ENCODE results near the gene RCE1. TPM values are rescaled to one million over a fixed set of nuclear protein-coding genes. Genes with fewer than 3 reads are reported as not detected.

The RCE1 gene
- total RNA-seq, 2 donors from 2014 or later: 7.7 to 8.9 TPM

DNA sequence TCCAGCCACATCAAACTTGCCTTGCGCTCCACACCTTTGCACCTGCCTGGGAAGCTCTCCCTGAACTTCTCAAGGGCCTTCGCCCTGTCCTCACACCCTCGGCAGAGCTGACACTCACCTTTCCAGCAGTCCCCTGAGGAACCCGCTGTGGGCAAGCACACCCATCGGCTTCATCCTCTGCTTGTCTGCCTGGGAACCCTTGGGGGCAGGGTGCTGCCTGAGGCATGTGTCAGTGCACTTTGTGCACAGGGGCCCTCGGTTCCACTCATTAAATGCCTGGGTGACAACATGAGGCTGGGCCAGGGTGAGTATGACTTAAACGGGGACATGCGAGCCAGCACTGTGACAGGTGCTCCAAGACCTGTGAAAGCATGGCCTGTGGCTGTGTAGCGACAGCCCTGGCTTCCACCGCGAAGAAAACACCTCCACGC is 11.0 kb downstream of the RCE1 start:
- no peak for DNase-seq
- intact Hi-C loops (cut with DNase I): no loop called here
- no peak for ATAC-seq

DNA sequence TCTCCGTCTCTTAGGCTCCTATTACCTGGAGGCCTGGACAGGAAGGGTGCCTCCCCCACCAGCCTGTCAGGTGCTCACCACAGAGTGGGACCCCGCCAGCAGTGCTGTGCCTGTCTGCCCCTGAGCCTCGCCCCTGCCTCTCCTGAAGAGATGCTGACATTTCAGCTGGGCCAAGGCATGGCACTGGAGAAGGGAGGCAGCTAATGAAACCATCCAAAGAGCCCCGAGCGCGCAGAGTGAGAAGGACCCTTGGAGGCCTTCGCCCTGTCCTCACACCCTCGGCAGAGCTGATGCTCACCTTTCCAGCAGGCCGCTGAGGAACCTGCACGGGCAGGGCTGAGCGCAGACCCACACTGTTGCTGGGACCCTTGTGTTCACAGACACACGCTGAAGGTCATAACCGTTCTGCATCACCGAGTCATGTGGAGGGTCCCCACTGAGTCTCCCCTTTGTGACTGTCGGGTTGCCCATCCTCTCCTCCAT is 11.5 kb downstream of the RCE1 start:
- intact Hi-C loops (cut with DNase I): no loop called here
- DNase-seq (no peak), ATAC-seq (no peak)

DNA sequence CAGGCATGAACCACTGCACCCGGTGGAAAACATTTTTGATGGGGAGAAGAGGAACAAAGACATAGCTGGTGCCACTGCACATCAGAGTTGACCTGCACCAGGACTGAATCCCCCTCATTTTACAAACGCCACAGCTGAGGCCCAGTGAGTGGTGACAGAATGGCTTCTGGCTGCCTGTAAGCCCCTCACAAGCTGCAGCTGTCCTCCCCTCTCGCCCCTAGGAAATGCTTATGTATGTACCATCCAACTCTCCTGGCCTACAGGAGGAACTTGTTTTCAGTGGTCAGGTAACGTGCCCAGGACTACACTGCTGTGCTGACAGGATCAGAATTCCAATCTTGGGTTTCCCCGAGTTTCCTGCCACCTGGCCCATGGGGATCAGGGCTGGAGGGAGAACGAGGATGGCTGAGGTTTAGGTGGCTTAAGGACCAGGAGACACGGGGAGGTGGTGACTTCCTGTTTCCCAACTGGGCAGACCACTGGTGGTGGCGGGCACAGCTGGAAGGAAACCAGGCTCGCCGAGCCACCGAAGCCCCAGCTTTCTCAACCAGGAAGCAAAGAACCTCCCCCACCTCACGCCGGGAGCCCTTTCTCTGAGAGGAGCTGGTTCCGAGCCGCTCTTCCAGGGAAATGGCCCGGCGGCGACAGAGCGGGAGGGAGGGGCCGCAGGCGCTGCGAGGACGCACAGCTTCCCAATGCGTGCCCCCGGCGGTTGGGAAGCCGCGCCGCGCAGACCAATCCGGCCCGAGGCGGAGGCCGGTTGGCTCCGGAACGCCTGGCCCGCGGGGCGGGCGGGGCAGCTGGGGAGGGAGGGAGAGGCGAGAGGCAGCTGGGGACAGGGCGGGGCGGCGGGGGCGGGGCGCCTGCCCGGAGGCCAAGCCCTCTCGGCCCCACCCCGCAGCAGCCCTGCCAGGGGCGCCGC is 12.6 kb downstream of the RCE1 start:
- DNase-seq (peak; percentile 96), ATAC-seq (peak; percentile 93 to 94)
- intact Hi-C loops (cut with DNase I): no loop called here

DNA sequence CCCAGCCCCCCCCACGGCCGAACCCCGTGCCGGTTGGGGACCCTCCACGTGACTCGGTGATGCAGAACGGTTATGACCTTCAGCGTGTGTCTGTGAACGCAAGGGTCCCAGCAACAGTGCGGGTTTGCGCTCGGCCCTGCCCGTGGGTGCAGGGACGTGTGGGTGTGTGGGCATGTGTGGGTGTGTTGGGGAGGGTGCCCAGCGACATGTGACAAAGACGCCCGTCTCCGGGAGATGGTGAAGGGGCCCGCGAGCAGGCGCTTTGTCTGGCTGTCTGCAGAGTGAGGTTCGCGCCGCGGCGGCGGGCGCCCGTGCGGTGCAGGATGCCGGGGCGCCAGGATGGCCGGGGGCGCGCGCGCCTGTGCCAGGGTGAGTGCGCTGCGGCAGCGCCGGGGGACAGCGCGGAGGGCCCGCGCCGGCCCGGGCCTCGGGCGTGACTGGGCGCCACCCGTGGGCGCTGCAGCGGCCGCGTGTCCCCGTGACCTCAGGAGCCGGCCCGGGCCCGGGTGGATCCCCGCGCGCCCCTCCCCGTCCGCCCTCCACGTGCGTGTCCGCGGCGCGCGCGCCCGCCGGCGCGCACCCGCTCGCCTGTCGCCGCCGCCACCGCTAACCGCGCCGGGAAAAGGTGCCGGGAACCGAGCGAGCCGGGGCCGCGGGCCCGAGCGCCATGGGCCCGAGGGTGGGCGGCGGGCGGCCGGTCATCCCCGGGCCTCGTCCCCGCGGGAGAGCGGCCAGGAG is 13.4 kb downstream of the RCE1 start, which contains the start of gene LRFN4:
TSS of gene LRFN4 (plus strand) at position 569 of the 738 bp plus-strand sequence. CDS start 681 bp downstream, outside the sequence.
- ATAC-seq: peak; percentile 41 to 53

DNA sequence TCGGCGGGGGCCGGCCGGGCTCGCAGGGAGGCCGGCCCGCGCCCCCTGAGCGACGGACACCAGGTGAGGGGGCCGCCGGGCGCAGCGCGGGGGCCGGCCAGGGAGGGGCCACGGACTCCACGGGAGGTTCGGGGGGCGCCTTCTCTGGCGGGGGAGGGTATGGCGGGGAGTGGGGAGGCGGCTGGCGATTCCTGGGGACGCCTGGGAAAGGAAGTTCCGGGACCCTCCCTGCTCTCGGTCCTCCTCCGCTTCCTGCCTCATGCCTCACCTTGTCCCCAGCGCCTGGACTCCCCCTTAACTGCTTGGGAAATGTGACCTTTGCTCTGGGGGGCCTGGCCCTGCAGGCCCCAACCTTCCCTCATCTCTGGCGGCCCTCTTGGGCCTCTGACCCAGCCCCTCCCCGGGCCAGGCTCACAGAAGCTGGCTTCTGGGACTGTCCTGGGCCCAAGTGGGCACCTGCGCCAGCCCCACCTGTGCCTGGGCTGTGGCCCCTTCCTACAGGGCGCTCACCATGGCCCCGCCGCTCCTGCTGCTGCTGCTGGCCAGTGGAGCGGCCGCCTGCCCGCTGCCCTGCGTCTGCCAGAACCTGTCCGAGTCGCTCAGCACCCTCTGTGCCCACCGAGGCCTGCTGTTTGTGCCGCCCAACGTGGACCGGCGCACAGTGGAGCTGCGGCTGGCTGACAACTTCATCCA is 14.1 kb downstream of the RCE1 start:
- ATAC-seq: no peak
- DNase-seq: no peak
- intact Hi-C loops (cut with DNase I): no loop called here

More for the DNA sequence above, 13.4 kb downstream of the RCE1 start, which contains the start of gene LRFN4:
- intact Hi-C loops (cut with DNase I): no loop called here
- no peak for DNase-seq

DNA sequence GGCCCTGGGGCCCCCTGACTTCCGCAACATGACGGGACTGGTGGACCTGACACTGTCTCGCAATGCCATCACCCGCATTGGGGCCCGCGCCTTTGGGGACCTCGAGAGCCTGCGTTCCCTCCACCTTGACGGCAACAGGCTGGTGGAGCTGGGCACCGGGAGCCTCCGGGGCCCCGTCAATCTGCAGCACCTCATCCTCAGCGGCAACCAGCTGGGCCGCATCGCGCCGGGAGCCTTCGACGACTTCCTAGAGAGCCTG is 14.6 kb downstream of the RCE1 start:
- intact Hi-C loops (cut with DNase I): no loop called here
- no peak for DNase-seq

DNA sequence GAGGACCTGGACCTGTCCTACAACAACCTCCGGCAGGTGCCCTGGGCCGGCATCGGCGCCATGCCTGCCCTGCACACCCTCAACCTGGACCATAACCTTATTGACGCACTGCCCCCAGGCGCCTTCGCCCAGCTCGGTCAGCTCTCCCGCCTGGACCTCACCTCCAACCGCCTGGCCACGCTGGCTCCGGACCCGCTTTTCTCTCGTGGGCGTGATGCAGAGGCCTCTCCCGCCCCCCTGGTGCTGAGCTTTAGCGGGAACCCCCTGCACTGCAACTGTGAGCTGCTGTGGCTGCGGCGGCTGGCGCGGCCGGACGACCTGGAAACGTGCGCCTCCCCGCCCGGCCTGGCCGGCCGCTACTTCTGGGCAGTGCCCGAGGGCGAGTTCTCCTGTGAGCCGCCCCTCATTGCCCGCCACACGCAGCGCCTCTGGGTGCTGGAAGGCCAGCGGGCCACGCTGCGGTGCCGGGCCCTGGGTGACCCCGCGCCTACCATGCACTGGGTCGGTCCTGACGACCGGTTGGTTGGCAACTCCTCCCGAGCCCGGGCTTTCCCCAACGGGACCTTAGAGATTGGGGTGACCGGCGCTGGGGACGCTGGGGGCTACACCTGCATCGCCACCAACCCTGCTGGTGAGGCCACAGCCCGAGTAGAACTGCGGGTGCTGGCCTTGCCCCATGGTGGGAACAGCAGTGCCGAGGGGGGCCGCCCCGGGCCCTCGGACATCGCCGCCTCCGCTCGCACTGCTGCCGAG is 15.1 kb downstream of the RCE1 start:
- ATAC-seq (no peak), DNase-seq (no peak)
- intact Hi-C loops (cut with DNase I): no loop called here

More for the DNA sequence above, 14.6 kb downstream of the RCE1 start:
- no peak for ATAC-seq

DNA sequence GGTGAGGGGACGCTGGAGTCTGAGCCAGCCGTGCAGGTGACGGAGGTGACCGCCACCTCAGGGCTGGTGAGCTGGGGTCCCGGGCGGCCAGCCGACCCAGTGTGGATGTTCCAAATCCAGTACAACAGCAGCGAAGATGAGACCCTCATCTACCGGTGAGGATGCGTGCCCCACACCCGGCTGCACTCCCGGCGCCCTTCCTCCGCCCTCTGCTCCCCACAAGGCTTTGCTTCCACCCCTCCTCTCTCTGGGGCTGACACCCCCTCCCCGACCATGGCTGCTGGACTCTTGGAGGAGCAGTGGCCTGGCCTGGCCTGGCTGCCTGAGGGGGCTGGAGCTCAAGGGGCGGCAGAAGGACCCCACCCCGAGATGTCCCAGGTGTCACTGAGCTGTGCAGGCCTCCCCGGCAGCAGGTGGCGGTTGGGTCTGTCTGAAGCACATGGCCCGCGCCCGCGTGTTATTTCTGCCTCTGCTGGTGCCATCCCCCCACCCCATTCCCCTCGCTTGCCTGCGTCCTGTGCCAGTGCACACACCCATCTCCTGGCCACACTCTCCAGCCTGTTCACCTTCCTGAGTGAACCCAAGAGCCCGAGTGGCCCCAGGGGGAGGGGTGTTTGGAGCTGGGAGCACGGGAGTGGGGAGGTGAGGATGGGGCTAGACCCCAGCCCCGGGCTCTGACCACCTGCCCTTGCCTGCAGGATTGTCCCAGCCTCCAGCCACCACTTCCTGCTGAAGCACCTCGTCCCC is 15.9 kb downstream of the RCE1 start:
- intact Hi-C loops (cut with DNase I): no loop called here
- DNase-seq: no peak
- no peak for ATAC-seq

DNA sequence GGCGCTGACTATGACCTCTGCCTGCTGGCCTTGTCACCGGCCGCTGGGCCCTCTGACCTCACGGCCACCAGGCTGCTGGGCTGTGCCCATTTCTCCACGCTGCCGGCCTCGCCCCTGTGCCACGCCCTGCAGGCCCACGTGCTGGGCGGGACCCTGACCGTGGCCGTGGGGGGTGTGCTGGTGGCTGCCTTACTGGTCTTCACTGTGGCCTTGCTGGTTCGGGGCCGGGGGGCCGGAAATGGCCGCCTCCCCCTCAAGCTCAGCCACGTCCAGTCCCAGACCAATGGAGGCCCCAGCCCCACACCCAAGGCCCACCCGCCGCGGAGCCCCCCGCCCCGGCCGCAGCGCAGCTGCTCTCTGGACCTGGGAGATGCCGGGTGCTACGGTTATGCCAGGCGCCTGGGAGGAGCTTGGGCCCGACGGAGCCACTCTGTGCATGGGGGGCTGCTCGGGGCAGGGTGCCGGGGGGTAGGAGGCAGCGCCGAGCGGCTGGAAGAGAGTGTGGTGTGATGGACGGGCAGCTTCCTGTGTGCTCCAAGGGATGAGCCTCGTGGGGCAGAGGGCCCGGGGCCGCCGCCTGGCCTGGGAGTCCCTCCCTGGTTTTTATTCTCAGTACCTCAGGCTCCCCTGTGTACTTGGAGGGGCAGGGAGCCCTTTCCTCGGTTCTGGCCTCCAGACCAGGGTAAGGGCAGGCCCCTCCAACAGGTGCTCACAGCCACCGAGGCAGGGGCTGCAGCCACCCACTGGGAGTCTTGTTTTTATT is 16.6 kb downstream of the RCE1 start:
- ATAC-seq (no peak), DNase-seq (no peak)
- intact Hi-C loops (cut with DNase I): no loop called here

DNA sequence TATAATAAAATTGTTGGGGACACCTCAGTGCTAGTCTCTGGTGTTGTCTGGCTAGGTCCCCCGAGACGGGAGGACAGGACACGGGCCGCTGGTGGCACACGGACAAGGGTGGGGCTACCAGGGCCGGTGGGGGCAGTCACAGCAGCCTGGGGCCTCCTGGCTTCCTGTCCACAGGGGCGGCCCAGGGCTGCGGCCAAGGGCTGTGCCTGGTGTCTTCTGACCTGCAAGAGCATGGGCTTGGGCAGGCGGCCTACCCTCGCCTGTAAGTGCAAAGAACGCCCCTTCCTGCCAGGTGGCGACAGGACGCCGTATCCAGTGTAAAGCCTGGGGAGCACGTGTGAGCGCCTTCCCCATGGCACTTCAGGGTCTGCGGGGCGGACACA is 17.2 kb downstream of the RCE1 start:
- intact Hi-C loops (cut with DNase I): no loop called here
- ATAC-seq (no peak), DNase-seq (no peak)

DNA sequence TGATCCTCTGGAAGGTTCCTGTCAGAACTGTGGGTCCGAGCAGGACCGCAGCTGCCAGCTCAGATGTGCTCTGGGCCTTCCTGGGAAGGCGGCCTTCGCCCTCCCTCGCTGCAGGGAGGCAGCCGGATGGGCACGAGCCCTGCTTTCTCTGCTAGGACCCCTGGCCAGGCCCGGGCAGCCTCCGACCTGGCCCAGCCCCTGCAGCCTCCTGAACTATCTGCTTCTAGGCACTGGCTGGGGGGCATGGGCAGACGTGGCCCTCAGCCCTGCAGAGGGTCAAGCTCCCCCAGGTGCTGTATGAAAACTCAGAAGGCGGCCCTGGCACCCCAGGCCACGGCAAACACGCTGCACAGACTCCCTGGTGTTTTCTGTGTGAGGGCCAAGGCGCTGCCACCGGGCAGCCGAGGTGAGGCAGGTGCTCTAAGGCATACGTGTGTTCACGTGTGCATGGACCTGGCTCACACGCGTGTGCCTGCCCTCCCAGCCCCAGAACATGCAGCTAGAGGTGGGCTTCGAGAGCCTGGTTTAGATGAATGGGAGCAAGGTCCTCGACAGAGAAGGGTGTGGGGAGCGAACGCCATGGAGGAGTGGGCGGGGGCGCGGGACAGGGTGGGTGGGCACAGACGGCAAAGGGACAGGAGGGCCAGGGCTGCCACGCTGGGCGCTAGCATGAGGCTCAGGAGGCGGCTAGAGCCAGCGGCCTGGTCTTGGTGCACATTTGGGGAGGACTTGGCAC is 18.0 kb downstream of the RCE1 start:
- intact Hi-C loops (cut with DNase I): no loop called here
- DNase-seq (no peak), ATAC-seq (no peak)

DNA sequence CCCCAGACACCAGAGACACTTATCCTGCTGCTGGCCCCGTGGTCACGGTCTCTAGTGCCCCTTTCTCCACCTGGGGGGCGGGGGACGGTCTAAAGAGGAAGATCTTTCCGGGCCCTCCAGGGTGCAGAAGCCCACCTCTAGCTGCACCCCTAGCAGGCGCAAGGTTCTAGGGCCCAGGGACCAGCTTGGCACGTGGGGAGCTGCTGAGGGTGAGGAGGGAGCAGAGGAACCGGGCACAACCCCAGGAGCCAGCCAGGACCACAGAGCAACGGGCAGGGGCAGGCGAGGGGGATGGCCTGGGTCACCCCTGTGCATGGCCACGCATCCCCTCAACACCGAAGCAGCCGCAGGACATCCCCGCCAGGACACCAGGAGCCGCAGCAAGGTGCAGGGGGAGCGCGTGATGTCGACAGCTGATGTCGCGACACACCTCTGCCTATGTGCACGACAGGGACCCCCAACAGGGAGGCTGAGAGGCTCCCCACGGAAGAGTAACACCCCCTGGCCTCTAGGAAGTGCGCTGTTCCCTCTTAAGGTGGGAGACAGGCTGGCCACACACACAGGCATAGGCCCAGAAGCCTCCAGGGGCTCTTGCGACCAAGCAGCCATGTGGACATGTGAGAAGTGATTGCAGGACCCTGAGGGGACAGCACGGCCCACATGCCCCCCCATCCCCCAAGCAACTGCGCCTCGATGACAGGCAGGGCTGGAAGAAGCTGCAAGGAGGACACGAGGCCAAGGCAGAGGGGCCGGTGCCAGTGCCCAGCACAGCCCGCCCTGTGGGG is 18.7 kb downstream of the RCE1 start:
- intact Hi-C loops (cut with DNase I): no loop called here
- ATAC-seq: no peak
- DNase-seq: no peak

DNA sequence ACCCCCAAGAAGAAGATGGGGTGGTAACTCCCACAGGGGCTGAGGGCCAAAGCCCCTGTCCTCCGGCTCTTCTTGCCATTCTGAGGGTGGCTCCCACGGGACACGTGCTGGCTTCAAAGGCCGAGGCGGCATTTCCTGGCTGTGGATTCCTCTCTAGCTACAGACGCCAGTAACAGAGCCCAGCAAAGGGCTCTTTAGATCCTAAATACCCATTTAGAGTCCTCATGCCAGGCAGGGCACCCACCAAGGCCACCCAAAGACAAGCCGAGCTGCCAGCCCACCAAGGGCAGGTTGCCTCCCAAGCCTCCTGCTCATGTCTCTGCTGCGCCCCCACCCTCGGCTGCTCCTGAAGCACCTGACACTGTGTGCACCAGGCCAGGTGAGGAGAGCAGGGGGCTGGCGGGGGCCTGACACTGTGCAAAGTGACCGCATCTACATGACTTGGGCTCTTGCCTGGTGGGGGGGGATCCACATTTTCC is 19.4 kb downstream of the RCE1 start:
- DNase-seq: no peak
- ATAC-seq: no peak
- intact Hi-C loops (cut with DNase I): no loop called here

DNA sequence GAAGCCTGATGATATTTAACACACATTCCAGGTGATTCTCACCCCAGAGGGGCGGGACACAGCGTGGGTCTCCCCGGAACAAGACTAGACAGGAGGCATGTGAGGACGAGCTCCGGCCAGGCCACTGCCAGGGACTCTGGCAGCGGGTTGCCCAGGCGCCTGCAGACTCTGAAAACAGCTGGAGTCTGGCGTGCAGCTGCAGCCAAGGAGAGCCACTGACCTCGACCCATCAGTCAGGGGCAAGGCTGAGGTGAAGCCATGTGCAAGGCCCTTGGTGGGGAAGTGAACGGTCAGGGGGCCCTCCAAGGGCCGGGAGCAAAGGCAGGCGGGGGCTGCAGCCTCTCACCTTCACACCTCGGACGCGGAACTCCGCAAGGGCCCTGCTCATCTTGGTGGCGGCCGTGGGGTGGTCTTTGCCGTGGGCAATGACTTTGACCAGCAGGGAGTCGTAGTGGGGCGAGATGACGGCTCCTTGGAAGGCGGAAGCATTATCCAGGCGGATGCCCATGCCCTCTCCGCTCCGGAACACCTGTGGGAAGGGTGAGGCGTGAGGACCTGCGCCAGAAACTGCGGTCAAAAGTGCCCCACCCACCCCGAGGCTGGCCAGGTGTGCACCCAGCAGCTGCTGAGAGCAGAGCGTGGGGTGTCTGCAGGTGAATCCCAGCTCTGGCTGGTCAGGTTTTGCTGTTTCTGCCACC is 20.3 kb downstream of the RCE1 start:
- DNase-seq (no peak), ATAC-seq (no peak)
- intact Hi-C loops (cut with DNase I): no loop called here

DNA sequence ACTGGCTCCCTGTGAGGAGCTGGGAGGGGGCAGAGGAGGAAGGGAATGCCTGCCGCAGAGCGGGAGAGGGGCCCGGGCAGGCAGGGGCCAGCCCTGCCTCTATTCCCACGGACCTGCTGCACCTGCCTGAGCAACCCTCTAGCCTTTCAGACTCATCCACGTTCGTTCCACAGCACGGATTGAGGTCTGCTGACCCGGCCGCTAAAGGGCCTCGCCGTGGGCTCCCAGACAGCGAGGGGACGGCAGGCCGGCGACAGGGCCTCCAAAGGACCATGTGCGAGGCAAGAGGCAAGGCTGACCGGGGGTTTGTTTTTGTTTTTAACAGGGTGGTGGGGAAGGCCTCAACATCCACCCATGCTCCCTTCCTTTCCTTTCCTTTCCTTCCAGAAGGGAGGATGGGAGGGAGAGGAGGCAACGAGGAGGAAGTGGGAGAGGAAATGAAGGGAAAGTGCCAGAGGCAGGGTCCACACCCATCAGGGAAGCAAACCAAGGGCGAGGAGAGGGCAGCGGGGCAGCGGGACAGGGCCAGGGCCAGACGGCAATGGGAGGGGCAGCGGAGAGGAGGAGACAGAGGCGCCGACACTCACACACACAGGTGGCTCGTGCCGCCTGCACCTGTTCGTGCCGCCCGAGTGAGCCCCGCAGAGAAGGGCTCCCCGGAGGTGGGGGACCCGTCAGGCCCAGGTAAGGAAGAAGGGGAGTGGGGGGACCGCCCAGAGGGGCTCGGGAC is 21.1 kb downstream of the RCE1 start:
- intact Hi-C loops (cut with DNase I): no loop called here
- ATAC-seq: no peak
- DNase-seq: no peak
